Amniotic stem cell (primary cell): ENCODE data around the gene EML5.
"Not testable (repeated sequence)": the region's sequence is repeated elsewhere in the genome, so short reads cannot be mapped to it uniquely, and the experiment has no call there.

Experiments
- DNase-seq: peaks from one replicate; lab custom pipeline; 2025; lab: John Stamatoyannopoulos, UW

EML5 gene

DNA sequence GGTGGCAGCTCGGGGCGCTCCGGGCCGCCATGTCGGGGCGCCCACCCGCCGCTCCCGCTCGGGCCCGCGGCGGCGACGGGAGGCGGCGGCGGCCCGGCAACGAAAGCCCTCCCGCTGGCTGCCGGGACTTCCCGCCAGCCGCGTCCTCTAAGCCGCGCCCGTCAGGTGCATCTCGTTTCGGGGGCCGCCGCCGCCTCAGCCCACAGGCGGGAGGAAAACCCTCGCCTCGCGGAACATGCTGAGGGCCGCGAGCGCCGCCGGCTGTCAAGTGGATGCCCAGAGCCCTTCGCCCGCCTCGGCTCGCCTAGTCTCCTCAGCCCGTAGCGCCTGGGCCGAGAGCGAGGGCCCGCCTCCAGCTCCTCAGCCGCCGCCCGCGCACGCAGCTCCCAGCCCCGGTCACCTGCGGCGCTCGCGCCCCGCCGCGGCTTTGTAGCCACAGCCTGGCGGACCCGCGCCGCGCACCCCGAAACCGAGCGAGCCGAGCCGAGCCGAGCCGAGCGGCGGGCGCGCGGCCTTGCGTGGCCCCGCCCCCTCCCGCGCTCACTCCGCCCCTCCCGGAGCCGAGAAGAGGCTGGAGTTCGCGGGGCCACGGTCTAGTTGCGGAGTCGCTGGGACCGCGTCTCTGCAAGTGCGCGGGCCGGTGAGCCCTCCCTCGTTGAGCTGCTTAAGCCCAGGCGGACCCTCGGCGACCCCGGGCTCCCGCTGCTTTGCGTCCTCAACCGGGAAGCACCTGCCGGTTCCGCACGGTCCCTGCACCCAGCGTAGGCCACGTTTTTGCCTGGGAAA lies at the start of gene EML5:
Gene EML5 (minus strand): TSS at position 481 of the 786 bp plus-strand sequence. CDS start 450 bp downstream, at position 31.
- peak; percentile 34 for DNase-seq

DNA sequence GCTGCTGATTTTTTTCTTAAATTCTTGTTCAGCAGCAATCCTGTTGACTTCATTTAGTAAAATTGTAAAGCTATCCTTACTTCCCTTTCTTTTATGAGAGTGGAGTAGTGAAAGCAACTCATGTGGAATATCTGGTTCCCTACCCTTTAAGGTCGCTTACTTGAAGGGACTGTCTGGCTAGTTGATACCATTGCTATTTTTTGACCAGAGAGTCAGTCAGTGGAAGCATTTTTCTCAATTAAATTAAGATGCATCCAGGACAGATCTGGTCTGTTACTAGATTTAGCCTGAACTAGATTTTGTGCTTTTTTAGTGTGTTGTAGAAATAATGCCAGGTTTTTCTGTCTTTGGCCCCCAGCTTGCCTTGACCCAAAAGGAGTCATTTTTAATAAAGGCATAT lies 49.7 kb upstream of the EML5 start:
- no peak for DNase-seq

DNA sequence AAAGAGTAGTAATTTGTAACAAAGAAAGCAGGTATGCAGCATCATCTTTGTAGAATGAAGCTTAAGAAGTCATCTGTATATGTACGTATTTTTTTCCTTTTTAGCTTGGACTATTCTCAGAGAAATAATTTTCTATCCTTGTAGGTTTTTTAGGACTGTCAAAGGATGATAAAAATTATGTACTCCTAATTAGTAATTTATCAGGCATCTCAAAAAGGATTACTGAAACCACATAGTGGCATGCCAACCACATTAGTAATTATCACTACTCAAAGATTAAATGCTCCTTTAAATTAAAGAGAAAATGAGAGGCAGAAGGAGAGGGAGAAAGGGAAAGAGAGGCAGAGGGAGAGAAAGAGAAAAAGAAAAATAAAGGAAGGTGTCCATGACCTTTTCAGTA lies 49.0 kb upstream of the EML5 start:
- no peak for DNase-seq

DNA sequence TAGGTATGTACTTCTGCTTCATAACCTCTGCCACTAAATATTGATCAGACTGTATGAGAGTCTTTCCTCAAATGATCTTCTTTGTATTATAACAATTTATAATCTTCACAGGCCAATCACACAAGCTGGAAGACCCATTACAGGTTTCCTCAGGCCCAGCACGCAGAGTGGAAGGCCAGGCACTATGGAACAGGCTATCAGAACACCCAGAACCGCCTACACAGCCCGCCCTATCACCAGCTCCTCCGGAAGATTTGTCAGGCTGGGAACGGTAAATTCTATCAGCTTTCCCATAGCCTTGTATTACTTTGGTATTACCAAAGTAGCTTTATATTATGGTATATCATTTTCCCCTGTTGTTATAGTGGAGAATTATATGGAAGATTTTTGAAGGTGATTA lies 48.2 kb upstream of the EML5 start:
- DNase-seq: no peak

DNA sequence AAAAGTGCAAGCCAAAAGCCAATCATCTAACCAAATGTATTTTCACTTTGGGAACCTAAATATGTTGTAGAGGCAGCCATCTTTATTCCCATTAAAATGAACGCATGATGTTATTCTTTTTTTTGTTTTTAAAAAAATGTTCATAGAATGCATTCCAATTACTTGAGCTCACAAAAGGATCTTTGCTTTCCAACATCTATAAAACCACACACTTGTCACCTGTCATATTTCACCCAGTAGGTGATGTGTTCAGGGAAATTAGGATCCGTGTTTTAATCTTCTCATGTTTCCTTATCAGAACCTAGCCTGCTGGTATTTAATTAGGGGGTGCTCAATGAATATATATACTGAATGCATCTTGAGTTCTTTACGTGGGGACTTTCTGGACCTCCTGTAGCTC lies 45.3 kb upstream of the EML5 start:
- no peak for DNase-seq

DNA sequence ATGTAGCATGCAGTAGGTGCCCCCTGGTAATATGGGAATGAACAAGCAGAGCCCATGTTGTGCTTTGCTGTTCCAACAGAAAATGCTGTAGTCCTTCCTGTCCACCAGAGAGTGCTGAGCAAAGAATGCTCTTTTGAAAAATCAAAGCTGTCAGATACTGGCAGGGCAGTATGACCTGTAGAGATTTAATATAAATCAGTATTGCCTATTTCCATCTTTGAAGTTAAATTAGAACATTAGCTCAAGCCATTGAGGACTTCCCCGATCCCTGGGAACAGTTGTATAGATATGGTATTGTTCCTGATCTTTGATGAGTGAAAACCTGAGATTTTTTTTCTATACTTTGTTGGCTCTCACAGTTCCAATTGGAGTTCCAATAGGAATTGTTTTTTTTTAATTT lies 44.7 kb upstream of the EML5 start:
- no peak for DNase-seq

DNA sequence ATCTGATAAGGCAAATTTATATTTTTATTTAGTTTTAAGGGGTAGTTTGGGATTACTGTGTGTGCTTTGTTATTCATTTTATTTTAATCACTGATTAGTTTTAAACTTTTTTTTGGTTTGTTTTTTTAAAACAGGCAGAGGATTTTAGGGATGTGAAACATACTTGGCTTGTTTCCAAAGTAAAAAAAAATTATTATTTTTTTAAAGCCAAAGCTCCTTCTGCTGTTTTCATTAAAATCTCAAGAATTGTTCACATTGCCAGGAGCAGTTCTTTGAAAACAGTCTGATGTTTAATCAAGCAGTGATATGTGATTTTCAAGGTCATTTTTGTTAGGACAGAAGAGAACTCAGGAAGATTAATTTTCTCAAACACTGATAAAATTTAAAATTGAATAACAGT lies 42.9 kb upstream of the EML5 start:
- no peak for DNase-seq

DNA sequence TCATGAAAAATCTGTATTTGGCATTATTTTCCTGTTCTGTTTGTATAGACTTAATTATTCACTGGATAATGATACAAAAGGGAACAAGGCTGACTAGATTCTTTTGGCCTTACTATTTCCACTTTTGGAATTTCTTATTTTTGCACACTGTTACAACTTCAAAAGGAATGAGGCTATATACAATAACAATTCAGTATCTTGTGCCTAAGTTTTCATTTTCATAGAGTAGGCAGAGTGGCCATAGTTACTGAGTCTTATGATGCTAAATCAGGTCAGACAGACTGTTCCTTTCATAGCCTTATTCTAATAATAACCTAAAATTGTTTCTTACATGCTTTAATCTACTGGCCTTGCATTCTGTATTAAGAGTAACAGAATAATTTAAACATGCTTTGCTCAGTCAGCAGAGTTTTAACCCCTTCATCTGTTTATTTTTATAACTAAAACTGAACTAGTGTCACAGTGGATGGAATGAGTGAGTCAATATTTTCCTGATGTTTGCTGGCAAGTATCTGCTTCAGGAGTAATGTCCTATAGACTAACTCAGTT lies 42.2 kb upstream of the EML5 start:
- DNase-seq: peak; percentile 54

DNA sequence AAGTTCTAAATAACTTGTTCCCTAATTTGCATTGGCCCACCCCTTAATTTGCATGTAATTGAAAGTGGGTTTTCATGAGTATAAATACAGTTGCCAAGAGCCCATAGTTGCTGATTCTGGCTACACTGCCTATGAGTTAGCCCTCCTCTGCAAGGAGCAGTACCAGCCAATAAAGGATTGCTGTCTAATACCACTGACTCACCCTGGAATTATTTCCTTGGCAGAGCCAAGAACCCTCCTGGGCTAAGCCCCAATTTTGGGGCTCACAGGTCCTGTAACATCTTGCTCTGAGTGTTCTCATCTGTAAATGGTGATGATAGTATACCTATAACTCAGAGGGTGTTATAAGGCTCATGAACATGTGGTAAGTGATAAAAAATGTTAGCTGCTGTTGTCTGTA lies 38.5 kb upstream of the EML5 start:
- DNase-seq: peak; percentile 32

DNA sequence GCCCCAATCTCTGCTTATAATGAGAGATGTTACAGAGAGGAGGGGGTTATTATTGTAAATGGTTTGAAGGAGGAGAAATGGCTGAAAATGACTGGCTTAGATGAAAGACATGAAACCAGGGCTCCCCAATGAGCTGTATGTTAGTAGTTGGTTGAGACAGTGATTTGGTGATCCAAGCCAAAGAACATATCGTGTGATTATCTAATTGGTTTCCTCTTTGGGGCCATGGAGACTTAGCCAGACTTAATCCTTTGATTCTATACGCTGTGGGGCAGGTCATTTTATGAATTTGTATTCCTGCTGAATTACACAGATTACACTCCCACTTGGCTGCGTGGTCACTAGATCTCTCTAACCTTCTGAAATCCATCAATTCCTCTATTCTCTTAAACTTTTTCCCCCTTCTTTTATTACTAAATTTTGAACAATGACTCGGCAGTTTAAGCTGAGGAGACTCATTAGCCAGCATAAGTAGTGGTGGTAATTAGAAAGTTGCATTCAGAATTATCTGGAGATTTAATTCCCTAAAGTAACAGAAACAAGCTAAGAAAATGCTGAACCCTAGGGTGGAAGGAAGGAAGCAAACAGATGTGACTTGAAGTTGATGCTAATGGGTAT lies 37.0 kb upstream of the EML5 start:
- no peak for DNase-seq

DNA sequence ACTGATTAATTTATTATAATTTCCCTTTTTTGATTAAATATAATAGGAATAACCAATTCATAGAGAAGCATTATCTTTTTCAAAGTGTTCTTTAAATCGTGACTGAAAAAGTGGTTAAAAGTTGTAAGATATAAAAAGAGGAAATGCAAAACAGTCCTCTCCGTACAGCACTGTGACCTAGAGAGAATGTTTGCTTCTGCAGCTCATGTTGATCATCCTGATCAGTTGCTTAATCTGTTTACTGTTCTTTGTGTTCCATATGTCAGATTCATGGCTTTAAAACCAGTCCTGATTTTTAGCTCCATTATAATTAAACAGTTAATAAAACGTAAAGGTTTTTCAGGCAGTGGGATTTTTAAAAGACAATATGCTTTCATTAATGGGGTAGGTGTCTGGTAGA lies 36.4 kb upstream of the EML5 start:
- DNase-seq: no peak

DNA sequence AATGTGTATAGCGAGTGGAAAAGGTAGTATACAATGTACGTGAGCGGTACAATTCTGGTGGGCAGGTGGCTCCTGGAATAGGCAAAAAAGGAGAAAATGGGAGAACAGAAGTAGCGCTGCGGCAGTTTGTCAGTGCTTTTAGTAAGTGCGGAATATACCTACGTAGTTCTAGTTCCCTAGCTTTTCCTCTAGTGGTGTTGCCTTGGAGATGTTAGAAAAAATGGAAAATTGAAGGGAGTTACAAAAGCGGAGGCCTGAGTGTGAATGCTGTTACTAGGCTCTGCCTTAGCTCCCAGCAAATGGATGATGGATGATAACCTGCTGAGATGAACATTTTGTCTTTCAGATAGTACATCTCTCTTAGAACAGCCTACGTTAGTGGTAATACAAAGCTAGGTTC lies 32.8 kb upstream of the EML5 start:
- no peak for DNase-seq

DNA sequence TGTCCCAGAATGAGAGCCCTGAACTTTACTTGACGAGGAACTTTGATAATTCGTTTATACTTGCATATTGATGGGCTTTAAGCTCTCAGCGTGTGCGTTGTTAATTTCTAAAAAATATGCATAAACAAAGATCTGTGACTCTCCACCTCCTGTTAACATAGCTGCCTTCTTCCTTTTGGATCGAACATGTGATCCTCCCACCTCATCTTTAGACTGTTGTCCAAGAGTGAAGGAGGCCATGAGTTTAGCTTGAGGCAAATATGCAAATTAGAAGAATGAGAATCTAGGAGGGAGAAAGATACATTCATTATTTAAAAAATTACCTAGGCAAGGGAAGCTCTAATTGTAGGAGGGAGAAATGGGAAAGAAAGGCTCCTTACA lies 32.3 kb upstream of the EML5 start:
- DNase-seq: no peak

DNA sequence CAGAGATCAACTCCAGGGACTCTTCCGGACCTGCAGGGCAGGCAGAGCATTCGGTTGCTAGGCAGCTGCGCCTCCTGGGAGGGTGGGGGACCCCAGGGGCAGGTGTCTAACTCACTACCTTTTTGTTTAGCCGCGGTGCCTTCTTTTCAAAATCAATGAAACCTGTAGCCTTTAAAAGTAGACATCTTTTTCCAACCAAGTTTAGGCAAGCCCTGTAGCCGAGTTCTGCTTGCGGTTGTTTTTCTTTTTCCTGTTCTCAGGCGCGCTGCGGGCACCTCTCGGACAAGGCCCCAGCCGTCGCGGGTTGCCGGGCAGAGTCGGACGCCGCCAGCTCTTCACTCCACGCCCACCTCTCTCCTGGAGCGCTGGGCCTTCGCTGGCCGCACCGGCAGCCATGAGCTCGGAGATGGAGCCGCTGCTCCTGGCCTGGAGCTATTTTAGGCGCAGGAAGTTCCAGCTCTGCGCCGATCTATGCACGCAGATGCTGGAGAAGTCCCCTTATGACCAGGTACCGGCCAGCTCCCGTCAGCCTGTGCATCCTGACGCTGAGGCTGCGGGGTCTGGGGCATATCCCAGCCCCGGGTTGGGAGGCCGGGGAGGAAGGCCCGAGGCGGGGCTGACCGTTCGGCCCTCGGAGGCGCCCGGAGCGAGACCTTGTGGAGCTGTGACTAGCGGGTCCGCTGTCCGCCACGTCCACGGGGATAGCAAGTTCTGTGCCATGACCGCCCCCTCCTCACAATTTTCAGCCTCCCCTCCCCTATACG lies 31.7 kb upstream of the EML5 start, which contains the start of gene TTC8:
Gene TTC8 (plus strand): TSS at position 338 of the 764 bp plus-strand sequence. CDS start 57 bp downstream, at position 395.
- DNase-seq: peak; percentile 80

DNA sequence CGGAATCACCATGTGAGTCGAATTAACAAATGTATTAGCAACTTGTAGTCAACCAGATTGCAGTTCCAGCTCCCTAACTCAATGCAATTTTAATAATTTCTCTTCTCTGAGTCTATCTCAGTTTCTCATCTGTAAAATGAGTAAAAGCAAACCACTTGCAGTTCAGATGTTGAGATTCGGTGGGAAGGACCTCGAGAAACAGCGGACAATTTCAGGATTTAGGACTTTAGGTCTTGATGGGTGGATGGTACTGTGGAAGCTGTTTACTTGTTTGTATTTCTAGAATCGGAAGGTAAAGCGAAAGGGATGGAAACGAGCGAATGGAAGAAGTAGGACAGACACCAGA lies 31.2 kb upstream of the EML5 start:
- no peak for DNase-seq

DNA sequence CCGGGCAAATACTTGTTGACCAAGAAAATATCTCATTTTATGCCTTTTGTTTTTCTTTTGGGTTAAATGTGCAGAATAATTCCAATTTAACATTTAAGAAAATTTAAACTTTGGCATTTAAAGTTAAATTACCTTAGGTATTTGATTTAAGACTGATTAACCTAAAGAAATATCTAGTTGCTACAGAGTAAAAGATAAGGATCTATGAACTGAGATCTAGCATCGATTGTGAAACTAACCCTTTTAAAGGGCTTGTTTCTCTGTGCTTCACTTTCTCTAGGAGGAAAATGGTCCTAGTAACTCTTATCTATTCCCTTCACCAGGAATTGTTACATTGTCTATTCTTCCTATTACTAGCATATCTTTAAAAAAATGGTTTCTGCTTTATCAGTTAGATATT lies 29.1 kb upstream of the EML5 start:
- no peak for DNase-seq

DNA sequence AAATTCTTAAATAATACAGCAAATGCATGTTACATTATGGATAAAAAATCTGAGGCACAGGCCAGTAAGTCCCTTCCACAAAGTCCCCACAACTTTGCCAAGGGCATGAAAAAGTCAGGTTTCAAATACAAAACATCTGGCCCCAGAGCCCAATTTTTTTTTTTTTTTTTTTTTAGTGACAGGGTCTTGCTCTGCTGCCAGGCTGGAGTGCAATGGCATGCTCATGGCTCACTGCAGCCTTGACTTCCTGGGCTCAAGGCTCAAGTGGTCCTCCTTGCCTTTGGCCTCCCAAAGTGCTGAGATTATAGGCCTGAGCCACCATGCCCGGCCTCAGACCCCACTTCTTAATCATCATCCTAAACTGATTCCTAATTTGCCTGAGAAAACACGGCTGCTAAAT lies 28.6 kb upstream of the EML5 start:
- DNase-seq: no peak

DNA sequence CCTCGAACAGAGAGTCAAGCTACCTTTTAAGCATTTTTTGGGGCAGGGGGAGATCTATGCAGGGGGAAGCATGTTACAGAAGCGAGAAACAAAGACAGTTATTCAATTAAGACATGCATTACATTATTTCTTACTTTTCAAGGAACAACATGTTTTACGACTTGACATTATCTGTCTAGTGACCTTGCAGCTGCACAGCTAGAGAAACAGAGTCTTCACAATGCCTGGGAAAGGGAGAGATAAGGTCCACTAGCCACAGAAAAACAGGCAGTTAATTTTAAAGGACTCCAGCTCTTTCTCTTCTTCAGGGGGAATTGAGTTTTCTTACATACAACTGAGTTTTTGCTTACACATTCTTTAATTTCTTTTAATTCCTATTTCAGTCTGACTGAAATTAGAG lies 26.9 kb upstream of the EML5 start:
- not testable (repeated sequence) for DNase-seq

DNA sequence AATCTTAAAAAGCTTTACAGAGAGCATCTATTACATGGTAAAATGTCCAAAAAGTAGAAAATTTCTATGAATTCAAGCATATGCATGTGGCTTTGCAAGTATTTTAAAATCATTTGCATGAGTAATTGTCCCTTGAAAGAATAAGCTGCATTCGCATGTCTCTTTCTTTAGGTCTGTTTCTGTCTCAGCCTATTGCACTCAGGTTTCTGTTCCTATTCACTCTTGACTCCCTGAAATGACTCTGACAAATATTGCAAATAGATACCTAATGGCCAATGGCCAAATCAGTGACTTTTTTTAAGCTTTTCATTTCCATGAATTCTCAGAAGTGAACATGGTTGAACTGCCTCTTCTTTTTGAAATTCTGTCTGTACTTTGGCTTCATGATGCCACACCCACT lies 25.3 kb upstream of the EML5 start:
- no peak for DNase-seq

DNA sequence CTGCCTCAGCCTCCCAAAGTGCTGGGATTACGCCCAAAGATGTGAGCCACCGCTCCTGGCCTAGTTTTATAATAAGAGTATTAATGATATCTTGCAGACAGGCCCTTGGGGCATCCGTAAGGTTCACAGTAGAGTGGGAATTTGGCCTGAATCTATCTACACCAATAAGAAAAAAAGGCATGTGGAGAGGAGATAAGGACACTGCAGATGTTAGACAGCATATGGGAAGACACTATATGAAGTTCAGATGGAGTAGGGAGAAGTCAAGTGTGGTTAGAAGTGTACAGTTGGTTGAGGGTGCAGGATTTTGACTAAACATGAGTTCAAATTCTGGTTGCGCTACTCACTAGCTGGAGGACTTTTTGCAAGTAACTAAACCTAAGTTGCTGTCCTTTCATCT lies 23.2 kb upstream of the EML5 start:
- DNase-seq: no peak

DNA sequence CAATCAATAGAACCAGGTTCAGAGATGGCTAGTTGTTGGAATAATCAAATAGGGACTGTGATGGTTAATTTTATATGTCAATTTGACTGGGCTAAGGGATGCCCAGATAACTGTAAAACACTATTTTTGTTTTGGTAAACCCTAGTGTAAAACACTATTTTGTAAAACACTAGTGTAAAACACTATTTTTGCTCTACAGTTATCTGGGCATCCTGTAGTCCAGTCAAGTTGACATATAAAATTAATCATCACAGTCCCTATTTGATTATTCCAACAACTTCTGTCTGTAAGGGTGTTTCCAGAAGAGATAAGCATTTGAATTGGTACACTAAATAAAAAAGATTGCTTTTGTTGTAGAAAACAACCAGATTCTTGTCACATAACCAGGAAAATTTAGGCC lies 15.6 kb upstream of the EML5 start:
- DNase-seq: no peak

DNA sequence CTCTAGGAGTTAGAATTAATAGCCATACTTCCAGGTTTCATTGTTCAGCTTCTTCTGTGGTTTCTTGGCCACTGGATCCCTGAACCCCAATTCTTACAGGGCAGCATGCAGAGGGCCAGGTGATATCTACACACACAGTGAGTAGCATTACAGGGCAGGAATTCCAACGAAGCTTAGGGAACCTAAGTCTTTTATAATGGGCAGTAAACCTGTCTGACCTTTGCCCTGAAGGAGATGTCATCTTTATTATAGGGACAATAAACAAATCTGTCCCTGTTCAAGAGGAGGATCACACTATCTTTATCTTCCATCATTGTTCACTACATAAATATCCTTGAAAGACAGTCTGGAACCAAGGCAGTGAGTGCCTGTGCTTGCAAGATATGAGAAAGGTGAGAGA lies 11.7 kb upstream of the EML5 start:
- no peak for DNase-seq

DNA sequence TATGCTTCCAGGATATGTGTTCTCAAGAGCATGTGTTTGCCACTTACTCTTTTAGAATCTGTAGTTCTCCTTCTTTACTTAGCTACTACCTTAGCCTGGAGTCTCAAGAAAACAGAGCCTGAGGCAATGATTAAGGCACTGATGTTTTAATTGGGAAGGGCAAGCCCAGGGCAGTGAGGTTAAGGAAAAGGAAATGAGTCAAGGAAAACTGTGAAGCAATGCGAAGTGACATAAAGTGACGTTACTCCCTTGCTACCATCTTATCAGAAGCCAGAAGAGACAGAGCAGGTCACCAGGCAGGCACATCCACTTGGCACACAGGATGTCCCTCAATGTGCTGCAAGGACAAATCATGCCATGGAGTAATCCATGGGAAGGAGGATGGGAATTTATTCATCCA lies 11.3 kb upstream of the EML5 start:
- DNase-seq: no peak
